ENCODE results near the gene SLC17A5. TPM values are rescaled to one million over a fixed set of nuclear protein-coding genes. Genes with fewer than 3 reads are reported as not detected.

The SLC17A5 gene
- total and polyA plus RNA-seq, 10 of the 15 experiments (the other 5 are each of a cell fraction or from before 2014, with no cell fraction given): 2.3 to 7.2 (median 5.0) TPM

DNA sequence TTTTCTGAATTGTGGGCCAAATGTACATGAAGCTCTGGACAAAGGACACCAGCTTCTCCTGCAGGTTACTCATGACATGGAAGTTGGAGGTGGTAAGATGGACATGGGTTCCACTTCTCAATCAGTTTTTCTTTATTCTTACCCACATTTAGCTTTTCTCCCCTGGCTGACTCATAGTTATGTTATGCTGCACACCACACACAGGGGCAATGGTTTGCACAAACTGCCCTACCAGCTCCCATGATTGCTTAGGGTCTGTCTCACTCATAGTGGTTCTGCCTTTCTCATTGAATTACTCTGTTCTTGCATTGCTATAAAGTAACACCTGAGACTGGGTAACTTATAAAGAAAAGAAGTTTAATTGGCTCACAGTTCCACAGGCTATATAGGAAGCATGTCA is 37.7 kb upstream of the SLC17A5 start:
- FAIRE-seq (no peak), ATAC-seq (no peak), DNase-seq (ENCODE audit: low read depth, low spot score) (no peak)
- no peaks in the 10 kb centered on the region for H3K4me1 ChIP-seq (ENCODE audit: control insufficient read depth, insufficient read depth, low read length)
- no peak overlapping the region for H3K4me2 ChIP-seq (ENCODE audit: control insufficient read depth, insufficient read depth)
- H3K9me3 ChIP-seq (replicated peaks; ENCODE audit: control insufficient read depth, insufficient read depth, low read length): no peaks in the 10 kb centered on the region
- ChIA-PET CTCF (interaction anchor here (1.1 to 1.6 kb wide), 2 partner anchors 16 to 41 kb away, joined by 3 to 9 read pairs; no protein-coding TSS in a partner anchor), POLR2A (interaction anchor here (0.7 kb wide), 1 partner anchor 467 kb away, joined by 3 read pairs; no protein-coding TSS in a partner anchor), SMC1A (ENCODE audit: uncharacterized antibody, unreplicated experiment) (interaction anchor here (0.9 to 1.7 kb wide), 2 partner anchors 22 to 41 kb away, joined by 3 to 4 read pairs; no protein-coding TSS in a partner anchor), RAD21 (ENCODE audit: unreplicated experiment) (no interaction called here)
- no peaks in the 10 kb centered on the region for H3K36me3 ChIP-seq (ENCODE audit: control insufficient read depth in 2 of 2, insufficient read depth in 2 of 2, low read length in 1 of 2)
- H4K20me1 ChIP-seq (ENCODE audit: control insufficient read depth, insufficient read depth): no peaks in the 10 kb centered on the region
- H3K9ac ChIP-seq (ENCODE audit: control insufficient read depth, insufficient read depth, low read length): no peak overlapping the region
- intact Hi-C loops (cut with micrococcal nuclease; ENCODE audit: unreplicated experiment): no loop called here
- no peaks in the 10 kb centered on the region for H3K79me2 ChIP-seq (ENCODE audit: control insufficient read depth, insufficient read depth, low read length)
- no peak overlapping the region for H3K4me3 ChIP-seq
- in situ Hi-C loops (cut with MboI): no loop called here
- BruUV-seq (replicated peaks): no TSS peak
- no peak overlapping the region for H2AFZ ChIP-seq (ENCODE audit: control insufficient read depth, low read depth, low read length)
- no peak overlapping the region for H3K27ac ChIP-seq (ENCODE audit: control insufficient read depth, insufficient read depth)
- H3K27me3 ChIP-seq (replicated peaks in 1 of 2; ENCODE audit: control insufficient read depth in 2 of 2, insufficient read depth in 2 of 2, low read length in 1 of 2): peaks cover 0 to 2% of the 10 kb centered on the region in 2 experiments; a peak in 2 of 4 replicates
- TF ChIP-seq NBN (IDR thresholded peaks at IDR 0.05): no peak
- TF ChIP-seq RB1 (IDR thresholded peaks at IDR 0.05; ENCODE audit: borderline replicate concordance): no peak
- TF ChIP-seq, protein P1, sequence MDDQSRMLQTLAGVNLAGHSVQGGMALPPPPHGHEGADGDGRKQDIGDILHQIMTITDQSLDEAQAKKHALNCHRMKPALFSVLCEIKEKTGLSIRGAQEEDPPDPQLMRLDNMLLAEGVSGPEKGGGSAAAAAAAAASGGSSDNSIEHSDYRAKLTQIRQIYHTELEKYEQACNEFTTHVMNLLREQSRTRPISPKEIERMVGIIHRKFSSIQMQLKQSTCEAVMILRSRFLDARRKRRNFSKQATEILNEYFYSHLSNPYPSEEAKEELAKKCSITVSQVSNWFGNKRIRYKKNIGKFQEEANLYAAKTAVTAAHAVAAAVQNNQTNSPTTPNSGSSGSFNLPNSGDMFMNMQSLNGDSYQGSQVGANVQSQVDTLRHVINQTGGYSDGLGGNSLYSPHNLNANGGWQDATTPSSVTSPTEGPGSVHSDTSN (IDR thresholded peaks at IDR 0.05; ENCODE audit: insufficient replicate concordance, low read depth, low read length): no peak
- TF ChIP-seq, protein P2, sequence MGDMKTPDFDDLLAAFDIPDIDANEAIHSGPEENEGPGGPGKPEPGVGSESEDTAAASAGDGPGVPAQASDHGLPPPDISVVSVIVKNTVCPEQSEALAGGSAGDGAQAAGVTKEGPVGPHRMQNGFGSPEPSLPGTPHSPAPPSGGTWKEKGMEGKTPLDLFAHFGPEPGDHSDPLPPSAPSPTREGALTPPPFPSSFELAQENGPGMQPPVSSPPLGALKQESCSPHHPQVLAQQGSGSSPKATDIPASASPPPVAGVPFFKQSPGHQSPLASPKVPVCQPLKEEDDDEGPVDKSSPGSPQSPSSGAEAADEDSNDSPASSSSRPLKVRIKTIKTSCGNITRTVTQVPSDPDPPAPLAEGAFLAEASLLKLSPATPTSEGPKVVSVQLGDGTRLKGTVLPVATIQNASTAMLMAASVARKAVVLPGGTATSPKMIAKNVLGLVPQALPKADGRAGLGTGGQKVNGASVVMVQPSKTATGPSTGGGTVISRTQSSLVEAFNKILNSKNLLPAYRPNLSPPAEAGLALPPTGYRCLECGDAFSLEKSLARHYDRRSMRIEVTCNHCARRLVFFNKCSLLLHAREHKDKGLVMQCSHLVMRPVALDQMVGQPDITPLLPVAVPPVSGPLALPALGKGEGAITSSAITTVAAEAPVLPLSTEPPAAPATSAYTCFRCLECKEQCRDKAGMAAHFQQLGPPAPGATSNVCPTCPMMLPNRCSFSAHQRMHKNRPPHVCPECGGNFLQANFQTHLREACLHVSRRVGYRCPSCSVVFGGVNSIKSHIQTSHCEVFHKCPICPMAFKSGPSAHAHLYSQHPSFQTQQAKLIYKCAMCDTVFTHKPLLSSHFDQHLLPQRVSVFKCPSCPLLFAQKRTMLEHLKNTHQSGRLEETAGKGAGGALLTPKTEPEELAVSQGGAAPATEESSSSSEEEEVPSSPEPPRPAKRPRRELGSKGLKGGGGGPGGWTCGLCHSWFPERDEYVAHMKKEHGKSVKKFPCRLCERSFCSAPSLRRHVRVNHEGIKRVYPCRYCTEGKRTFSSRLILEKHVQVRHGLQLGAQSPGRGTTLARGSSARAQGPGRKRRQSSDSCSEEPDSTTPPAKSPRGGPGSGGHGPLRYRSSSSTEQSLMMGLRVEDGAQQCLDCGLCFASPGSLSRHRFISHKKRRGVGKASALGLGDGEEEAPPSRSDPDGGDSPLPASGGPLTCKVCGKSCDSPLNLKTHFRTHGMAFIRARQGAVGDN (IDR thresholded peaks at IDR 0.05): no peak
- TF ChIP-seq STAT3 (IDR thresholded peaks at IDR 0.05; ENCODE audit: low read depth, low read length): no peak
- no peak for TF ChIP-seq BCL11A (IDR thresholded peaks at IDR 0.05; ENCODE audit: low read depth, low read length)
- no peak for TF ChIP-seq MYC (IDR thresholded peaks at IDR 0.05; ENCODE audit: insufficient read depth, insufficient read length, insufficient replicate concordance, low read length, severe bottlenecking)
- no peak for TF ChIP-seq KLF5 (IDR thresholded peaks at IDR 0.05; ENCODE audit: partially characterized antibody)
- TF ChIP-seq KAT2A (conservative IDR thresholded peaks at IDR 0.05; ENCODE audit: control insufficient read depth, low read depth, low read length): no peak
- TF ChIP-seq, protein P3, sequence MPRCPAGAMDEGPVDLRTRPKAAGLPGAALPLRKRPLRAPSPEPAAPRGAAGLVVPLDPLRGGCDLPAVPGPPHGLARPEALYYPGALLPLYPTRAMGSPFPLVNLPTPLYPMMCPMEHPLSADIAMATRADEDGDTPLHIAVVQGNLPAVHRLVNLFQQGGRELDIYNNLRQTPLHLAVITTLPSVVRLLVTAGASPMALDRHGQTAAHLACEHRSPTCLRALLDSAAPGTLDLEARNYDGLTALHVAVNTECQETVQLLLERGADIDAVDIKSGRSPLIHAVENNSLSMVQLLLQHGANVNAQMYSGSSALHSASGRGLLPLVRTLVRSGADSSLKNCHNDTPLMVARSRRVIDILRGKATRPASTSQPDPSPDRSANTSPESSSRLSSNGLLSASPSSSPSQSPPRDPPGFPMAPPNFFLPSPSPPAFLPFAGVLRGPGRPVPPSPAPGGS (IDR thresholded peaks at IDR 0.05; ENCODE audit: borderline replicate concordance, insufficient read depth, low read depth, low read length, poor library complexity, severe bottlenecking): no peak
- TF ChIP-seq NFYA (IDR thresholded peaks at IDR 0.05; ENCODE audit: borderline replicate concordance, low read depth, low read length): no peak
- TF ChIP-seq NRF1 (conservative IDR thresholded peaks at IDR 0.05; ENCODE audit: low read depth, low read length): no peak
- TF ChIP-seq CEBPB (IDR thresholded peaks at IDR 0.05; ENCODE audit: borderline replicate concordance in 1 of 2, low read depth in 2 of 2, low read length in 2 of 2): no peak
- TF ChIP-seq DPF2 (IDR thresholded peaks at IDR 0.05): no peak
- TF ChIP-seq CHD2 (IDR thresholded peaks at IDR 0.05; ENCODE audit: borderline replicate concordance, low read depth, low read length): no peak
- TF ChIP-seq, protein P4, sequence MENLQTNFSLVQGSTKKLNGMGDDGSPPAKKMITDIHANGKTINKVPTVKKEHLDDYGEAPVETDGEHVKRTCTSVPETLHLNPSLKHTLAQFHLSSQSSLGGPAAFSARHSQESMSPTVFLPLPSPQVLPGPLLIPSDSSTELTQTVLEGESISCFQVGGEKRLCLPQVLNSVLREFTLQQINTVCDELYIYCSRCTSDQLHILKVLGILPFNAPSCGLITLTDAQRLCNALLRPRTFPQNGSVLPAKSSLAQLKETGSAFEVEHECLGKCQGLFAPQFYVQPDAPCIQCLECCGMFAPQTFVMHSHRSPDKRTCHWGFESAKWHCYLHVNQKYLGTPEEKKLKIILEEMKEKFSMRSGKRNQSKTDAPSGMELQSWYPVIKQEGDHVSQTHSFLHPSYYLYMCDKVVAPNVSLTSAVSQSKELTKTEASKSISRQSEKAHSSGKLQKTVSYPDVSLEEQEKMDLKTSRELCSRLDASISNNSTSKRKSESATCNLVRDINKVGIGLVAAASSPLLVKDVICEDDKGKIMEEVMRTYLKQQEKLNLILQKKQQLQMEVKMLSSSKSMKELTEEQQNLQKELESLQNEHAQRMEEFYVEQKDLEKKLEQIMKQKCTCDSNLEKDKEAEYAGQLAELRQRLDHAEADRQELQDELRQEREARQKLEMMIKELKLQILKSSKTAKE (IDR thresholded peaks at IDR 0.05; ENCODE audit: low read depth, poor library complexity, severe bottlenecking): no peak
